Neutrophil (primary cell): Measurements from ENCODE around the gene ID3.

ENCODE experiments used
- H3K27ac ChIP-seq: fragments of 200-600 bp; sonication (generic); 2 replicates; pipeline ENCODE4 v1.5.1; 2016; ENCODE audit warnings: mild to moderate bottlenecking, moderate library complexity
- H3K27me3 ChIP-seq: fragments of 200-600 bp; sonication (generic); 2 replicates; pipeline ENCODE4 v1.6.0; 2016; ENCODE audit warnings: mild to moderate bottlenecking
- H3K36me3 ChIP-seq: fragments of 200-600 bp; sonication (generic); 2 replicates; pipeline ENCODE4 v1.5.1; 2017
- H3K4me1 ChIP-seq, 2 experiments: fragments of 200-600 bp in 1 of 2; sonication (generic) in 1 of 2; 1 replicate in 1 of 2; 2 replicates in 1 of 2; pipeline versions ENCODE4 v1.5.1 to v1.6.1; 2013 to 2016; ENCODE audit warnings: low read depth in 1 of 2, low read length in 1 of 2, mild to moderate bottlenecking in 1 of 2, moderate library complexity in 1 of 2; ENCODE audit not compliant: control insufficient read depth in 1 of 2, insufficient read depth in 1 of 2
- H3K4me3 ChIP-seq, 2 experiments: fragments of 200-600 bp in 1 of 2; sonication (generic) in 1 of 2; 1 replicate in 1 of 2; 2 replicates in 1 of 2; pipeline ENCODE4 v1.5.1; 2013 to 2016; ENCODE audit warnings: low read depth in 1 of 2, low read length in 1 of 2, mild to moderate bottlenecking in 1 of 2, moderate library complexity in 1 of 2
- H3K9me3 ChIP-seq: fragments of 200-600 bp; sonication (generic); 2 replicates; pipeline ENCODE4 v1.5.1; 2016
- CTCF ChIP-seq: fragments of 200-600 bp; sonication (generic); IDR thresholded peaks from 2 replicates; pipeline ENCODE4 v1.5.1; 2016; ENCODE audit warnings: antibody characterized with exemption

Gene ID3

DNA sequence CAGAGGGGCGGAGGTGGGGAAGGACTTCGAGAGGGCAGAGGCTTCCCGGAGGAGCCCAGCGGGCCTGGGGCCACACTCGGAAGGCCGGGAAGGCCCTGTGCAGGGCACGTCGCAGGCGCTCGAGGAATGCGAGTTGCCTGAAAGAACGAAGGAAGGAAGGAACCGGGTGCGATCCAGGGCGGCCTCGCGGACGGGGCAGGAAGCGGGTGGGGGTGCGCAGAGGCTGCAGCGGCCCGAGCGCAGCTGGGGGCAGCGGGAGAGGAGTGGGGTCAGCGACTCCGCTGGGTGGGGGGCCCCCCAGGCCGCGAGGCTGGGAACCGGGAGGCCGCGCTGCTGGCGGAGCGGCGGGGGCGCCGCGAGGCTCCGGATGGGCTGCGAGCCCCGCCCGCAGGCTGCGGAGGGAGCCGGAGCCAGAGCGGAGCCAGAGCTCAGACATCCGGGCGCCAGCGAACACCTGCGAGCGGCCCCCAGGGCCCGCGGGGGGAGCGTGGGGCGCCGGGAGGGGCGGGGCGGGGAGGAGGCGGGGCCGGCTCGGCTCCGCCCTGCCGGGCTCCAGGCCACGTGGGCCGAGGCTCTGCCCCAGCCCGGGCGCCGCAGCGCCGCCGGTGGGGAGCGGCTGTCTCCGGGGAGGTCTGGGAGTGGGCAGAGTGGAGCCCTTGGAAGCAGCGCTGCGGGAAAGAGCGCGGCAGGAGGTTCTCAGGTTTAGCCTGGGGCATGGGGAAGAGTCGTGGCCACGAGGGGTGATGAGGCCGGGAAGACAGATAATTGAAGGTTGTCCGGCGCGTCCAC is 4.6 kb downstream of the ID3 start:
- Histone ChIP-seq H3K4me3 (peak overlapping the region; percentile 58 to 76), H3K36me3 (no peaks in the 10 kb centered on the region), H3K27ac (peak overlapping the region; percentile 61), H3K4me1 (peaks cover 39 to 42% of the 10 kb centered on the region in 2 experiments), H3K9me3 (no peaks in the 10 kb centered on the region), H3K27me3 (peaks cover 85% of the 10 kb centered on the region)
- TF ChIP-seq CTCF, result peak; percentile 47

GRCh38 chr1:23554127-23554480 is 5.2 kb downstream of the ID3 start:
- Histone ChIP-seq H3K36me3 (no peaks in the 10 kb centered on the region), H3K9me3 (no peaks in the 10 kb centered on the region), H3K4me1 (peaks cover 35 to 38% of the 10 kb centered on the region in 2 experiments), H3K4me3 (peak overlapping the region; percentile 58 to 76), H3K27ac (peak overlapping the region; percentile 61), H3K27me3 (peaks cover 91% of the 10 kb centered on the region)
- no peak for TF ChIP-seq CTCF

- peaks cover 29 to 32% of the 10 kb centered on the region in 2 experiments for H3K4me1 ChIP-seq
- no peaks in the 10 kb centered on the region for H3K36me3 ChIP-seq
- H3K9me3 ChIP-seq, result no peaks in the 10 kb centered on the region
- no peak overlapping the region for H3K27ac ChIP-seq
- TF ChIP-seq CTCF, result no peak
- peak overlapping the region in 1 of 2 experiments; percentile 58 for H3K4me3 ChIP-seq
- H3K27me3 ChIP-seq, result peaks cover 97% of the 10 kb centered on the region
Observed at GRCh38 chr1:23553231-23554126, 5.8 kb downstream of the ID3 start.

- Histone ChIP-seq H3K27me3 (peaks cover 97% of the 10 kb centered on the region), H3K36me3 (no peaks in the 10 kb centered on the region), H3K9me3 (no peaks in the 10 kb centered on the region), H3K4me1 (peaks cover 16 to 18% of the 10 kb centered on the region in 2 experiments), H3K4me3 (no peak overlapping the region), H3K27ac (no peak overlapping the region)
- no peak for TF ChIP-seq CTCF
Observed at GRCh38 chr1:23551849-23552248, 7.5 kb downstream of the ID3 start.

DNA sequence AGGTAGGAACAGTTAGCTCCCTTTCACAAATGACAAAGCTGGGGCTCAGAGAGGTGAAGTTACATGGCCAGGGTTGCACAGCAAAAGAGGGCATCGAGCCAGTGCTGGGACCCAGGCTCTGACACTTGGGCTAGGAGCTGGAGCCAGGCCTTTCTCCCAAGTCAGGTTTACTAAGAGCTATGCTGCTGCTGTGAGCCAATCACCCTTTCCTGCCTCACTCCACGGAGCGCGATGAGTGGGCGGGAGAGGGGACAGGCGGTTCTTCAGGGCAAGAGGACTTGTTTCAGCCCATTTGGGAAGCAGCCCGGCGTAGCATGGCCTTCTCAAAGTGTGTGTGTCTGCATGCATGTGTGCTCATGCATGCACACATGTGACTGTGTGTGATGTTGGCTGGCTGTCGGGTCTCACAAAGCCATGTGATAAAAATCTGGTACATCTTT is 10.6 kb downstream of the ID3 start:
- peaks cover 79% of the 10 kb centered on the region for H3K27me3 ChIP-seq

More for the DNA sequence above, 10.6 kb downstream of the ID3 start:
- no peak overlapping the region for H3K4me3 ChIP-seq
- no peaks in the 10 kb centered on the region for H3K9me3 ChIP-seq
- TF ChIP-seq CTCF, result no peak
- H3K27ac ChIP-seq, result no peak overlapping the region
- no peaks in the 10 kb centered on the region for H3K36me3 ChIP-seq
- H3K4me1 ChIP-seq, result no peaks in the 10 kb centered on the region
